GM21526 (cell line): ENCODE results near the gene RPS10.

ENCODE experiments used
- ATAC-seq: cut with Tn5 transposase; IDR thresholded peaks from one replicate; pipeline ENCODE4 v1.9.1; 2021; ENCODE audit warnings: moderate library complexity; ENCODE audit not compliant: unreplicated experiment, low FRiP score

Gene RPS10

DNA sequence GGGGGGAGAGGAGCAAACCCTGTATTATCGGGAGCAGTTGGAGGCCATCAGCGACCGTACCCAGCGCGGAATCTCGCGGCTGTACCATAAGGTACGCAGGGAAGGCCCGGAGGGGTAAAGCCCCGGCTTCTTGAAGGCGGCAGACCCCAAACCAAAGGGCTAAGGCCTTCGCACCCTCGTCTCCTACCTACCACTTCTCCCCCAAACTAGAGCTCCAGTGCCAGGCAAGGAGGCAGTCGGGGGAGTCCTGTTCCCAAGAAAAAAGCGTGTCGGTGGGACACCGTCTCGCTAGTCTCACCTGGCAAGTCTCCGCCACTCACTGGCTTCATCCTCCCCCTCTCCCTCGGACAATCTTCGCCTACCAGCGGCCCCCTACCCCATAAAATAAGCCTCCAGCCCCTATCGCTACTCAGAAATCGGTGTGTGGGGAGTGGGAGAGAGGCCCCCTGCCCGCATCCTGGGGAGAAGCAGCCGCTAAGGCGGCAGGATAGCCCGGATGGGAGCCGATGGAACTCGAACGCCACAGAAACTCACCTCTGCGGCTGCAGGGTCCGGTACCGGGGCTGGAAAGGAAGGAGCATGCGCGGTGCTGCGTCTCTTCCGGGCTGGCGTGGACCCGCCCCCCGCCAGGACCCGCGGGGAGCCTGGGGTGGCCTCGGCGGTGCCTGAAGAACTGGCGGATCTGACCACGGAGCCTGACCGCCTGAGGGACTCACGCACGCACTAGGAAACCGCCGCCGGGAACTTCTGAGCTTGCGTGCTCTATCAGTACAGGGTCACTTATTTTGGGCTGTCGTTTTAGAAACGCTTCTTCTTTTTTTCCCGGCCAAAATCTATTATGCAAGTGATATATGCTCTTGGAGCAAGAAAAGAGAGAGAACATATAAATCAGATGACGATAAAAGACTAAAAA, at the start of gene RPS10:
Gene RPS10, minus strand, starts transcription at position 572 of the 913 bp plus-strand sequence. CDS start 848 bp downstream, outside the sequence.
- ATAC-seq: peak; percentile 80

DNA sequence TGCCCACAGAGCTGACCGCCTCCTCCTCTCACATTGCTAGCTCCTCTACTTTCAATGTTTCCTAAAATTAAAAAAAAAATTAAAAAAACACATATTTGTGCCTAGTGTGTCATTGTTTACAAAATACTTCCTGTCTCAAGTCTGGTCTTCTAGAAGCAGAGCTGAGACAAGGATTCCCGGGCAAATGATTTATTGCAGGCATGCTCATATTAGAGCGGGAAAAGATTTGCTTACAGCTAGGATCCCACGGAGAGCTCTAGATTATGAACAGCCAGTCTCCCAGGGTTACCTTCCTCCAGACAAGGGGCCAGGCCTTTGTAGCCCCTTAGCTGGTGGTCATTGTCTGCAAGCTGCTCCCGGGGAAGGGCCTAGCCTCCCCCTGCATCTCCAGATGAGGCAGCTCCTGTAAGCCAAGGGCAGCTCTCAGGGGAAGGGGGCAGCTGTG, 49.4 kb upstream of the RPS10 start:
- ATAC-seq: no peak

DNA sequence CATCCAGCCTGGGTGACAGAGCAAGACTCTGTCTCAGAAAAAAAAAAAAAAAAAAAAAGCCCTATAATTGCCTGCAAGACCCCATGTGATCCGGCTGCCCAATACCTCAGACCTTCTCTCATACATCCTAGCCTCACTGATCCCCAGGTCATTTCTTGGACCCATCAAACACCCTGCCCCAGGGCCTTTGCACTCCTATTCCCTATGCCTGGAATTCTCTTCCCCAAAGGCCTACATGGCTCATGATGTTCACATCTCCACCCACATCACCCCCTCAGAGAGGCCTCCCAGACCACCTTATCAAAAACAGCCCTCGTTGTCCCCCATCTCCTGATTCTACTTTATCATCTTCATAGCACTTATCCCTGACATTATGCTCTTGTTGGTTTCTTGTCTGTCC, 48.9 kb upstream of the RPS10 start:
- no peak for ATAC-seq

DNA sequence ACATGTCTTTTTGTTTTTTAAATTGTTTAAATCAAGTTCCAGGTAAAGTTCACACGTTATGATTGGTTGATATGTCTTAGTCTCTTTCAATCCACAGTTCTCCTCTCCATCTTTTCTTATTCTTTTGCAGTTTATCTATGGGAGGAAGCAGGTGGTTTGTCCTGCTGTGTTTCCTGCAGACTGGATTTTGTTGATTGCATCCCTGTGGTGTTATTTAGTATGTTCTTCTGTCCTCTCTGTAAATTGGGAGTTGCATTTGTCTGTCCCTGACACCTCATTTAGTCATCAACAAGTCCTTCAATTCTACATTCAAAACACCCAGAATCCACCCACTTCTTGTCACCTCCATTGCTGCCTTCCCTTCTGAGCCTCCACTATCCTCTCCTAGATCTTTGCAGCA, 48.1 kb upstream of the RPS10 start:
- no peak for ATAC-seq

DNA sequence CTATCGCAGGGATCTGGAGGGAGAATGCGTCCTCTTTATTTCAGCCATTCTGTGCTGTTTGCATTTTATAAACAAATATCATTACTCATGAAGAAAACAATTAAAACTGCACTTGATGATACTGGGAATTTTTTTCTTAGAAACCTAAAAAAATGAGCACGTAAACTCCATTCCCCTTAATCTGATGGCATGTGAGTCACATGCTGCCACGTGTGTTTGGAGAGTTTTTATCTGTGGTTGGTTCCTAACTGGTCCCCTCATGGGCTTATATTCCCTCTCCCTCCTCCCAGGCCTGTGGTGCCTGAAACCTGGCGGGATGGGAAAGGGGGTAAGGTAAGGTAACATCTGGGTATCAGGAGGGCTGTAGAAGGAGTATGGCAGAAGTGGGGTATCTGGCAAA, 46.6 kb upstream of the RPS10 start:
- no peak for ATAC-seq

DNA sequence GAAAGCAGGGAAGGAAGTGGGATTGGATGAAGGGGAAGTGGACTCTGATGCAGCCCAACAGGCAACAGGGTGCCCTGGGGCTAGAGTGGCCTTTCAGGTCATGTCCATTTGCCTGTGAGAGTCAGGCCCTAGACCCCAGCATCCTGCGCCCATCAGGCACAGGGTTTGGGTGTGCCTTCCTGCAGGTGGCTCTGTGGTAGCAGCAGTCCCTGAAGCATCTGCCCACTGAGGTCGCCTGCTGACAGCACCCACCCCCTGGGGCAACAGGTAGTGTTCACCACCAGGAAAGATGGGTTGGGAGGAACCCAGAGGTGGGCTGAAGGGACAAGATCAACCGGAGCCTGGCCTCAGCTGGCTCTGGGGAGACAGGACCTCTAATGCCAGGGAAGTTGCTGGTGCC, 43.6 kb upstream of the RPS10 start:
- ATAC-seq: no peak

DNA sequence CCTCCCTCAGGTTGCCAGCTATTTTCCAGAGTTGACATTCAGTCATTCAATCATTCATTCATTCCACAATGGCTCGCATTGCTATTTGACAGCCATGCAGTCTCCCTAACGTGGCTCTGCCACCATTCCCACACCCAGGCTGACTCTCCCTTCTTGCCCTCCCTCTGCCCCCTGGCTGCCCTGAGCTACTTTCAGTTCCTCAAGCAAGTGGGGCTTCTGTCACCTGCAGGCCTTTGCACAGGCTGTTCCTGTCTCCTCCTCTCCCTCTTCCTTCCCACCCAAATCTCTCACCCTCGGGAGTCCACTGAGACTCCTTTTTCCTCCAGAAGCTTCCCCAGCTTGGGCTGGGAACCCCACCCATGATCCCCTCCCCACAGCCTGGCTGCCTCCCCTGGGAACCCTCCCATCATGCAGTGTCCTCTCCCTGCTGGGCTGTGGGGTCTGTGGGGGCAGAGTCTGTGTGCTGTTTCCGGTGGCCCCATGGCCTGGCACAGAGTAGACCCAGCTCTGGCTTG, 42.6 kb upstream of the RPS10 start:
- ATAC-seq: no peak

DNA sequence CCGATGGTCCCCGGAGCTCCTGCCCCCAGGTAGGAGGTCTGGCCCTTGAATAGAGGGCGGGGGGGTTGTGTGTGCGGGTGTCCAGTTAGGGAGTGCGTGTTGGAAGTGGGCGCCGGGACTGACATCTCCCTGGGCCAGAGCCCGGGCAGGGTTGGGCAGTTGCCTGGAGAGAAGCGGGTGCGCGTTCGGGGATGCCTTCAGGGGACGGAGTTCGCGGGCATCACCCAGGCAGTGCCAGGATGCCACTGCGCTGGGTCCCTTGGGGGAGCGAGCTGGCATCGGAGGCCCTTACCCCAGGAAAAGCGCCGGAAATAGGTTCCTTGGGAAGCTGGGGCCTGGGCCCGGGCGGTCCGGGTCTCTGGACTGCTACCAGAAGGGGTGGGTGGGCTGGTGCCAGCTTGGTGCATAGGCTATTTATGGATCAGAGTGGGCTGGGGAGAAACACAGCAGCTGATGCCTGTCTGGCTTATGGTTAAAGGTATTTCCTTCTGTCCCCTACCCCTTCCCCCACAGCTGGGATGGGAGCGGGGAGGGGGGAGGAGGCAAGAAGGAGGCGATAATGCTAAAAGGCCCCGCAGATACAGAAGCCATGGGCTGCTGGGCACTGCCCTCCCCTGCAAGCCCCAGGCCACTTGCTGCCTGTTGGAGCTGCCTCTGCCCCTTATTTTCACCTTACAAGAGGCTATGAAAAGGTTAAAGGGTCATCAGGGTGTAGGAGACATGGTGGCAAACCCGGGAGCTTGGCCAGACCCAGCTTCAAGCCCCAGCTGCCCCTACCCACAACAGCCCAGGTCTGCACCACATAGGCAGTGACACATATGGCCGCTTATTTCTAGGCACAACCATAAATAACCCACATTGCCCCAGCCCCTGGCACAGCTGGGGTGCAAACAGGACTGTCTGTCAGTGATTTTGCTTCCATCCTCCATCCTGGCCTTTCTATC, 40.6 kb upstream of the RPS10 start:
- no peak for ATAC-seq

DNA sequence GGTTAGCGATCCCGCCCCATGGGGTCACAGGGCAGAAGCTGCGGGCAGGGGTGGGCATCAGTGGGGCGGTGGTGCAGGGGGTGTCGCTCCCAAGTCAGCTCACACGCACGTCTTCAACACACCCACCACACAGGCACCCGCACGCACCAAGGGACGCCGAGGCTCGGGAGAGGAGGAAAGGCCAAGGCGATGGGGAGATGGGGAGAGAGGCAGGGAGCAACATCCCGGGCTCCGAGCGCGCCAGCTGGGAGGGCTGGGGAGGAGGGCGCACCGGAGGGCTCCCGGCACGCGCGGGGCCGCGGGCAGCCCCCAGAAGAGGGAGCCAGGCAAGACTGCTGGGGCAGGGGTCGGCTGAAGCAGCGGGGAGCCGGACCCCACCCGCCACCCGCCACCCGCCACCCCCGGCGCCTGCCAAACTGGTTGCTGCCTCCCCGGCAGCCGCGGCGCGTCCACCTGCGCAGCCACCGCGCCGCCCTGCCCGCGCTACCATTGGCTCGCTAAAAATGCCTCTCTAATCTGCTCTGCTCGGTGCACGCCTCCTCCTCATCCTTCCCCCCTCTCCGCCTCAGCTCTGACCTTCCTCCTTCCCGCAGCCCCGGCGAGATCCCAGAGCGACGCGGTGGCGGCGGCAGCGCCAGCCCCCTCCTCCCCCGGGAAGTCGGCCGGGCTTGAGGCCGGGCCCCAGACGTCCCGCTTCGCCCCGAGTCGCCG, 39.8 kb upstream of the RPS10 start, which contains the start of gene PACSIN1:
Gene PACSIN1, plus strand, starts transcription at position 546 of the 711 bp plus-strand sequence. CDS start 60,230 bp downstream, outside the sequence.
- no peak for ATAC-seq

DNA sequence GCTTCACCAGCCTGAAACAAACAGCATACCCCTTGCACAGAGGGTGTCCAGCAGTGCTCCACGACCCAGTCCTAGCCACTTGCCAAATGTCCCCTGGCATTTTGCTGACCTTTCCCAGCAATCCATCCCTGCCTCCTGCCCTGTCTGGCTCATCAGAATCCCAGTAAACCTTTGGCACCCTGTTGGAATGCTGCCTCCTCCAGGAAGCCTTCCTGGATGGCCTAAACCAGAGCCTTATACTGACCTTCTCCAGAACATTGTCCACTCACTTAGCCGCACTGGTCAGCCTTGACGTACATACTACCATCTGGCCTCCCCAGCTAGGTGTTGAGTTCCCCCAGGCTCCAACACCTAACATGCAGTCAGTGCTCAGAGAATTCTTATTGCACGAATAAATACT, 38.0 kb upstream of the RPS10 start:
- ATAC-seq: no peak

DNA sequence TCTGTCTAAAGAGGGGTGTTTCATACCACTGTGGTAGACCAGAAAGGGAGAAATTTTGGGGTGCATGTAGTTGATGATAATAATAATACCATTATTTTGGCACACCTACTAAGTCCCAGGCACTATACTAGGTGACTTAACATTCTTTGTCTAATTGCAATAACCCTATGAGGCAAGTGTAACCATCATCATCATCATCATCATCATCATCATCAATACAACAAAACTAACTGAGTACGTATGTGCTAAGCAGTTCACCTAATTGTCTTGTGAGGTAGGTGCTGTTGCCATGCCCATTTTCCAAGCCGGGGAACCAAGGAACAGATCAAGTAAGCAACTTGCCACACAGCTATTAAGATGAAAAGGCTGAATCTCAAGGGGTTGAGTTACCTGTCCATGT, 37.4 kb upstream of the RPS10 start:
- ATAC-seq: no peak

DNA sequence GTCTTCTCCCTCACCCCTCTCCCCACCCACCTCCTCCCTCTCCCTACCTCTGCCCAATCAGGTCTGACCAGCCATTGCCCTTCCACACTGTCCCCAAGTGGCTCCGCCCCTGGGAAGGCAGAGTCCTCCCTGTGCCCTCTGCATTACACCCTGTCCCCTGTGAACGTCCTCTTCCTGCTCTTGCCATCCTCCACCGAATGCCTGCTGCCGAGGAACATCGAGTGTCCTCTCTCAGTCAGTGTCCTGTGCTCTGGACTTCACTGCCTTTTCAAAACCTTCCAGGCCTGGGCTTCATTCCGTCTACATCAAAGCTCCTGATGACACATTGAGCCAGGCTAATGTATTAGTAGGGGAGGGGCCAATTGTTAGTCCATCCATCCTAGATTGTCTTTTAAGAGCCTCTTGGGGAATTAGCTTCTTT, 36.7 kb upstream of the RPS10 start:
- ATAC-seq: no peak

DNA sequence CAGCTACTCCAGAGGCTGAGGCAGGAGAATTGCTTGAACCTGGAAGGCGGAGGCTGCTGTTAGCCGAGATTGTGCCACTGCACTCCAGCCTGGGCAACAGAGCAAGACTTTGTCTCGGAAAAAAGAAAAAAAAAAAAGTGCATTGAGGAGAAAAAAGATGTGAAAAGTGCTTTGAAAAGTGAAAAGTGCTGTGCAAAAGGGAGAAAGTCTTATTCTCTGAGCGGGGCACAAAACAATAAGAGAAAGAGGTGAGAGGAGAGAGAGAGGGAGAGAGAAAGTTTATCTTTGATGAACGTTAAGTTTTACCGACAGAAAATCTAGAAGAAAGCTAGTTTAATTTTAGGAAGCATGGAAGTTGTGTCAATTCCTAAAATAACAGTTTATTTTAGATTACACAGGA, 36.1 kb upstream of the RPS10 start:
- ATAC-seq: no peak

DNA sequence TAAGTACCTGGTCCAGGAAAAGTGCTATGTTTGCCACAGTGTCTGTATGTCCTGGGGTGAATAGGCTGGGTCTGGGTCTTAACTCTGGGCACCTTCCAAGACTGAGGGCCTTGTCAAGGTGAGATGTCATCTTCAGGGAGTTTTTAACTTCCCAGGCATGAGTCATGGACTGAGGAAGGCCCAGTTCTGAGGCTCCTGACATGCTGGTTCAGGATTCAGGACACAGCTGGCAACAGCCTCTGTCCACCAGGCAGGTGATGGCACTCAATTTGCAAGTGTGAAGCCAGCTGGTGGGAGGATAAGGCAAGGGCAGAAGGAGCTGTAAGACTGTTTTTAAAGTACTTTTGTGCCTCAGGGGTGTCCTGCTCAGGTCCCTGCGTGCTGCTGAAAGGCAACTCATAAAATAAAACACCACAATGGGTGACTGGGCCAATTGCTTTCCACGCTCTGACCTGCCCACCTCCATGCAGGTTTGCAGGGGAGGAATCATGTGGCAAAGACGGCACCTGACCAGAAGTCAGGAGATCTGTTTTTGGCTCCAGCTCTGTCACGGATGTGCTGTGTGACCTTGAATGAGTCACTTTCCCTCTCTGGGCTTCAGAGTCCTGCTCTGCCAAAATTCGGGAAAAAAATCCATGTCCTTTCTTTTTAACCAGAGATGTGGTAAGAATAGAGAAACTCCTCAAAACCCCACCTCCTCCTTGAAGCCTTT, 35.1 kb upstream of the RPS10 start:
- ATAC-seq: no peak

DNA sequence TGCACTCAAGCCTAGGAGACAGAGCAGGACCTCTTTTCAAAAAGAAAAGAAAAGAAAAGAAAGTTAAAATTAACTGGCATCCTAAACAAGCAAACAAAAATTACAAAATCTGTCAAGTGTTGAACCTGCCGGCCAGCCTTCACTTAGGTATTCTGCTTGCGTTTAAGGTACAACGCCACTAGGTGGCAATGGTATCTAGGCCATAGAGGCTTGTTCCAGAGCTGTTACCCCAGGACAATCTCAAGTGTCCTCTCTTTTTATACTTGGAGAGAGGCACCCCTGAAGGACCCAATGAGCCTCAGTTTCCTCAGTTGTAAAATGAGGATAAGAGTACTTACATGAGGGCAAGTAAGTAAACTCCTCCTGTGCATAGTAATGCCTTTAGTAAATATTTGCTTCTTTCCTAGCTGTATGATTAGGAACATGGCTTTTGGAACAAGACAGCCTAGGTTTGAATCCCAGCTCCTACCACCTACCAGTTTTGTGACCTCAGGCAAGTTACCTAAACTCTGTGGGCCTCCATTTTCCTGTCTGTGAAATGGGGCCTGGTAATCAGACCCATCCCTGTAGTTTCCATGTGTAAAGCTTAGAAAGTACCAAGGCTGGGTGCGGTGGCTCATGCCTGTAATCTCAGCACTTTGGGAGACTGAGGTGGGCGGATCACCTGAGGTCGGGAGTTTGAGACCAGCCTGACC, 34.2 kb upstream of the RPS10 start:
- ATAC-seq: no peak

DNA sequence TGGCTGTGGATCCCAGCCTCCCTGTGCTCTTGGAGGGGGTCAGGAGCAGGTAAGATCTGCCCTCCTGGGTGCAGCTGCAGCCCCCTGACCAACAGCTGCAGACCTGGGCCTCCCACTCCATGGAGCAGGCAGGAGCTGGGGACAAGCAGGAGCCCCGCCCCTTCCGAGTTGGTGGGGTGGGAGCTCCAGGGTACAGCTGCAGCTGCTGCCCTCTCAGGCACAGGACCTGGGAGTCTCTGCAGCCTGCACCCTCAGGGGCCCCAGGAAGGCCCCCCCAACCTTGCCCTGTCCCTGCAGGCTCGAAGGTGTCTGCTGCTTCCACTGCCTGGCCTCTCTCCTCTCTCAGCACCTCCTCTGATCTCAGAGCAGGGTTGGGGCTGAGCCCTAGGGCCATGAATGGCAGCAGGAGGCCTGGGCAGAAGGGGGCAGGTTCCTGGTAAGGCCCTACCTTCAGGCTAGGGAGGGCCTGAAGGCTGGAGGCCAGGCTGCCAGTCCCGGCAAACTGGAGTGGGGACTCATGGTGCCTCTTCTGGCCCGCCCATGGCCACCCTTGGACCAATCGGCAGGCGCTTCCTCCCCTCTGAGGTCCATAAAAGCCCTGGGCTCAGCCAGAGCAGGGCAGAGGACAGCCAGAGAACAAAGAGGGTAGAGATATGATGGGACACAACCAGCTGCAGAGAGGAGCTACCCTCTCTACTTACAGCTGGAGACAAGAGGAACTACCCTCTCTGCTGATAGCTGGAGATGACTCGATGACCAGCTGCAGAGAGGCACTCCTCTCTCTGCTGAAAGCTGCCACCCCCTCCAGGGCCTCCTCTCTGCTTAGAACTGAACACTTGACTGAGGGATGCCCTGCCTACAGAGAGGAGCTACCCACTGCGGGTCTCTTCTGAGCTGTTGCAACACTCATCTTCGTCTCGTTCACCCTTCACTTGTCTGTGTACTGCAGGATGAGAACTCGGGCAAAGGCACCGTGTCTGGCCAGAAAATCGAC, 32.2 kb upstream of the RPS10 start:
- ATAC-seq: no peak

DNA sequence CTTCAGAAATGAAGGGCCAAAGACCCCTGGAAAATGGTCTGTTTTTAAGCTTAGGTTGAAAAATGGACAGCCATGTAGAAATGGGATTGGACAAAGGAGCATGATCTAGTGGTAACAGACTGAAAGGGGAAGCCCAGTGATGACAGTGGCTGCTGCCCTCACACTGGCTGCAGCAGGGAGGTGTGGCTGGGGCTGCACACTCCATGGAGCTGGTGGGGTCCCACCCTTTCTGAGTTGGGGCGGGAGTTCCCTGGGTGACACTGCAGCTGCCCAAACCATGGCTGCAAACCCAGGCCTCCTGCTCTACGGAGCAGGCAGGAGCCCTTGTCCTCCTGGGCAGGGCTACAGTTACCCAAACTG, 31.5 kb upstream of the RPS10 start:
- ATAC-seq: no peak

DNA sequence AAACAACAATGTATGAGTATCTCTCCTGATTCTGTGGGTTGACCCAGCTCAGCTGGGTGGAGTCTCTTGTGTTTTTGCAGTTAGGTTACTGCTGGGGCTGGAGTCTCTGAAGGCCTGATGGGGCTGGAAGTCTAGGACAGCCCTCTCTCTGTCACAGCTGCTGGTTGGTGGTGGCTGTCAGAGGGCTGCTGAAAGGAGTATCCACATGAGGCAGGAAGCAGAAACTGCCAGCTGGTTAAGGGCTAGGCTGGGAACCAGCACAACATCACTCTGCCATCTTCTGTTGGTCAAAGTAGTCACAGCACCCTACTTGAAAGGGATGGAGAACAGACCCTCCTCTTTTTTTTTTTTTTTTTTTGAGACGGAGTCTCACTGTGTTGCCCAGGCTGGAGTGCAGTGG, 30.0 kb upstream of the RPS10 start:
- no peak for ATAC-seq
